D721Med (cell line): Measurements from ENCODE around the gene CCNT1.

Experiments
- DNase-seq: peaks from one replicate; pipeline ENCODE4 v3.0.0; 2011; ENCODE audit warnings: low spot score; ENCODE audit not compliant: insufficient read length
- FAIRE-seq: peaks from 2 replicates; lab custom pipeline; 2011; peaks lifted over from hg19 to GRCh38; lab: Jason Lieb, UNC
- TF ChIP-seq, protein P1 (sequence below): IDR thresholded peaks from 2 replicates; pipeline ENCODE4 v1.5.1; 2012; ENCODE audit warnings: mild to moderate bottlenecking, control low read depth; ENCODE audit not compliant: insufficient read depth; ENCODE audit errors: missing control alignments

CCNT1 gene

DNA sequence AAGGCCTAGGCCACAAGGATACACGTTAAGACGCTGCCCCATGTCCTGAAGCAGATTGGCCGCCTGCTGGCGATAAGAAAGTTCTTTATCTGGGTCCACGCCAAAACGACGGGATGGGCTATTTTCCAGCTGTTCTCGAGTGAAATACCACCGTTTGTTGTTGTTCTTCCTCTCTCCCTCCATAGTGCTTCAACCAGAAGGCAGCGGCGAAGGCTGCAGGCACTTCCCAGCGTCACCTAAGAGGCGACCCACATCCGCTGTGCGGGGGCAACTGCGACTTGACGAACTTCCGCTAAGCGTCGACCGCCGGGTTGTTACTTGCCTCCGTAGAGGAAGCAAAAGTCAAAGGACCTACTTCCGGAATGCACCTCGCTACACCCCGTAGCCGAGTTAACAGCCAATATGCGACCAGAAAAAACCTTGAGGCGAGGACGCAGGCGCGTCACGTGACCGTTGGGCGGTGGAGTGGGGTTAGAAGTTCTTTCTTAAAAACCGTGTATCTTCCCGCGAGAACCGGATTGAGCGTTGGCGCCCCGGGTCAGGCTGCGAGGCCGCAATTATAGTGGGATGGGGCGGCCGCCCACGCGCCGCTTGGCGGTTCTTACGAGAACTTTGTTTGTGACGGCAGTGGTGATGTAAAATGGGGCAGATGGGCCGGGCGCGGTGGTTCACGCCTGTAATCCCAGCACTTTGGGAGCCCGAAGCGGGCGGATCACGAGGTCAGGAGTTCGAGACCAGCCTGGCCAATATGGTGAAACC, at the start of gene CCNT1:
Gene CCNT1 (minus strand): TSS at position 215 of the 759 bp plus-strand sequence. CDS start 32 bp downstream, at position 183.
- TF ChIP-seq, protein P1, sequence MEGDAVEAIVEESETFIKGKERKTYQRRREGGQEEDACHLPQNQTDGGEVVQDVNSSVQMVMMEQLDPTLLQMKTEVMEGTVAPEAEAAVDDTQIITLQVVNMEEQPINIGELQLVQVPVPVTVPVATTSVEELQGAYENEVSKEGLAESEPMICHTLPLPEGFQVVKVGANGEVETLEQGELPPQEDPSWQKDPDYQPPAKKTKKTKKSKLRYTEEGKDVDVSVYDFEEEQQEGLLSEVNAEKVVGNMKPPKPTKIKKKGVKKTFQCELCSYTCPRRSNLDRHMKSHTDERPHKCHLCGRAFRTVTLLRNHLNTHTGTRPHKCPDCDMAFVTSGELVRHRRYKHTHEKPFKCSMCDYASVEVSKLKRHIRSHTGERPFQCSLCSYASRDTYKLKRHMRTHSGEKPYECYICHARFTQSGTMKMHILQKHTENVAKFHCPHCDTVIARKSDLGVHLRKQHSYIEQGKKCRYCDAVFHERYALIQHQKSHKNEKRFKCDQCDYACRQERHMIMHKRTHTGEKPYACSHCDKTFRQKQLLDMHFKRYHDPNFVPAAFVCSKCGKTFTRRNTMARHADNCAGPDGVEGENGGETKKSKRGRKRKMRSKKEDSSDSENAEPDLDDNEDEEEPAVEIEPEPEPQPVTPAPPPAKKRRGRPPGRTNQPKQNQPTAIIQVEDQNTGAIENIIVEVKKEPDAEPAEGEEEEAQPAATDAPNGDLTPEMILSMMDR, result no peak
- peak; percentile 21 for FAIRE-seq
- DNase-seq, result peak; percentile 88

DNA sequence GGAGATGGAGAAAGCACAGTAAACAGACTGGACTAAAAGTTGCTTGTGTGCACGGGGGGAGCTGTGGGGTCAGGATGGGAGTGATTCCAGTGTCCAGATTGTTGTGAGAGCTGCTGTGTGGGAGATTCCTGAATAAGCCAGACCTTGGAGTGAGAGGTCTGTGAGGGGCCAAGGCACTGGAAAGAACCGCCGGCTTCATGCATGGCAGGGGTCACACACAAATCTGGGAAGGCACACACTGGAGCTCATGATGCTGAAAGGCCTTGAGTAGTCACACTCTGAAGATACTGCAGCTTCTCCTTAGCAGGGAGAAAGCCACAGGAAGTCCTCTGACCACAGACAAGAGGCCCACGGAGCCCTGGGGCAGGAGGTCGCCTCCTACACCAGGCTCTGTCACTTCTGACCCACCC, 49.3 kb upstream of the CCNT1 start:
- no peak for DNase-seq
- TF ChIP-seq, protein P1, result no peak
- no peak for FAIRE-seq

DNA sequence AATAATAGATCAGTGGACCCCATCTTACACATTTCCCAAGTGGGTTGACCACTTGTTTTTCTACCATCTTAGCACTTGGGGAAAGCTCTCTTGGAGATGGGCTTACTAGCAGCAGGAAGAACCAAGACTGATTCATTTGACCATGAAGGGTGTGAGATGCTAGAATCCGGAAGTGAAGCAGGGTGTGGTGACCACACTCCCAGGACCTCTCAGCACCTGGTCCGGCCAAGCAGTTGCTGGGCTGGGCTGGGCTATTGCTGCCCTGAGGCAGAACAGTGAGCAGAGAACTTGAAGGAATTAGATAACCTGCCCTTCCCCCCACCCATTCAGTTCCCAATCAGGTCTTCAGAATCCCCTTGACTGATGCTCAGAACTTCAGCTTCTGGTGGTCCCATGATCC, 48.0 kb upstream of the CCNT1 start:
- FAIRE-seq (no peak), DNase-seq (no peak)
- TF ChIP-seq, protein P1, result no peak

DNA sequence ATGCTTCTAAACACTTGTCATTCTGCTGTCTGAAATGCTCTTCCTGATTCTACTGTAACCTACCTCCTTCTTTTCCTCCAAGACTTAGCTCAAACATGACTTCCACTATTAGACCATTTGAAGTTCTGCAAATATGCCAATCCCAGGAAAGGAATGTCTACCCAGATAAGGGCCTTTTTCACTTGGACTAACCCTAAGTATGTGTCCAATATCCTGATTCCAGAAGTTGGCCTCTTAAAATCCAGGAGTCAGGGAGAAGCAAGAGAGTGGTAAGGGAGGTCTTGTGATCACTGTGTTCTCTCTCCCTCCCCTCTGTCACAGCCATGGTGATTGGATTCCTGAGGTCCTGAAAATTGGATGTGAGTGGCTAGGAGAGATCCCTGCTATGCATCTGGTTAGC, 42.2 kb upstream of the CCNT1 start:
- TF ChIP-seq, protein P1, result no peak
- FAIRE-seq, result no peak
- no peak for DNase-seq

DNA sequence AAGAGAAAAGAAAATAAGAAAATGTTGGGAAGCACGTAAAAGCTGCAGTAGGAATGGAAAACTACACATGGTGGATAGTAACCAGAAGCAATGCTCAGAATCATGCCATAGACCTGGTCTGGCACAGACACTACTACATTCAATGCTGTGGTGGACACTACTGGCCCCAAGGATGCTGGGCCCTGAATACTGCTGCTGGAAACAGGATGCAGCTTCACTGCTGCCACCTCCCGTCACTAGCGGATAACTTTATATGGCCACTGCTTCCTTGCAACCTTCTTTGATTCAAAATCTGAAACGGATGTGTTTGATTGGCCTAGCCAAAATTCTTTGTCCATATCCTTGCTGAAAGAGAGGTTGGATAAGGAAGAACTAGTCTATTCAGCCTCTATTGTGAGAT, 41.7 kb upstream of the CCNT1 start:
- DNase-seq, result no peak
- TF ChIP-seq, protein P1, result no peak
- FAIRE-seq, result no peak

DNA sequence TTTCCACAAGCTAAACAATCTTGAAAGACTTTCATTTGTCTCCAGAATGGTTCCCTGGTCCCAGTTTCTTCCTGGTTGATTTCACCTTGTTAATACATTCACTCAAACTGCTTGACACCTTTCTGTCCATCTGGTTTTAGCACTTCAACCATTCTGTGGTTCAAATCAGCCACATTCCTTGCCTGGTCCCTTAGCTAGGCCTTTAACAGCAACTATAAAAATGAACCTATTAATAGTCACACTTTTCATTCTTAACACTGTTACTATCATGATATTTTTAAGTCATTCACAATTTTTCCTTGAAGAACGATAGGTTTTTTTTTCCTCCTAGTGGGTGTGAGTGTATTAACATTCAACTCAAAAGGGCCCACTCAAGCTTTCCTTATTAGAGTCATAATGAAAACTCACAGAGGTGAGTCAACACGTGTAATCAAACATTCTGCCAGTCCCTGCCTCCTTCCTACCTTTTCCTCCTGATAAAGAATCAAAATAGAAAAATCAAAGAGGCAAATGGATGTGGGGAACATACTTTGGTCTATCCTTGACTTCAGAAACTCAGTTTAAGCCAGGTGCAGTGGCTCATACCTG, 34.4 kb upstream of the CCNT1 start:
- DNase-seq (no peak), FAIRE-seq (no peak)
- TF ChIP-seq, protein P1, result no peak

DNA sequence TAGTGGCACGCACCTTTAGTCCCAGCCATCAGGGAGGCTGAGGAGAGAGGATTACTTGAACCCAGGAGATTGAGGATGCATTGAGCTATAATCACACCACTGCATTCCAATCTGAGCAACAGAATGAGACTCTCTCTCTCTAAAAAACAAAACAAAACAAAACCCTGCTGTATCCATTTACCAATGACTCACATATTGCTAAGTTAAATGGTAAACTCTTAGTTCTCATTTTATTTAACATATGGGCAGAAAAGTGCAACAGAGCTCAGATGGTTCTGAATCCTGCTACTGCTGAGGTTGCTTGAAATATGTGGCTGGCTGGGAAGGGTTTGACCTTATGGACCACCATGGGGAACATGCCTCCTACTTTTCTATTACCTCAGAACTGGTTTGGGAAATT, 33.7 kb upstream of the CCNT1 start:
- TF ChIP-seq, protein P1, result no peak
- DNase-seq, result no peak
- FAIRE-seq, result no peak
